Measurements from ENCODE around the gene PDE11A.

- TF ChIP-seq, protein P1, sequence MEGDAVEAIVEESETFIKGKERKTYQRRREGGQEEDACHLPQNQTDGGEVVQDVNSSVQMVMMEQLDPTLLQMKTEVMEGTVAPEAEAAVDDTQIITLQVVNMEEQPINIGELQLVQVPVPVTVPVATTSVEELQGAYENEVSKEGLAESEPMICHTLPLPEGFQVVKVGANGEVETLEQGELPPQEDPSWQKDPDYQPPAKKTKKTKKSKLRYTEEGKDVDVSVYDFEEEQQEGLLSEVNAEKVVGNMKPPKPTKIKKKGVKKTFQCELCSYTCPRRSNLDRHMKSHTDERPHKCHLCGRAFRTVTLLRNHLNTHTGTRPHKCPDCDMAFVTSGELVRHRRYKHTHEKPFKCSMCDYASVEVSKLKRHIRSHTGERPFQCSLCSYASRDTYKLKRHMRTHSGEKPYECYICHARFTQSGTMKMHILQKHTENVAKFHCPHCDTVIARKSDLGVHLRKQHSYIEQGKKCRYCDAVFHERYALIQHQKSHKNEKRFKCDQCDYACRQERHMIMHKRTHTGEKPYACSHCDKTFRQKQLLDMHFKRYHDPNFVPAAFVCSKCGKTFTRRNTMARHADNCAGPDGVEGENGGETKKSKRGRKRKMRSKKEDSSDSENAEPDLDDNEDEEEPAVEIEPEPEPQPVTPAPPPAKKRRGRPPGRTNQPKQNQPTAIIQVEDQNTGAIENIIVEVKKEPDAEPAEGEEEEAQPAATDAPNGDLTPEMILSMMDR (IDR thresholded peaks at IDR 0.05) = no peak
- TF ChIP-seq POLR2A (IDR thresholded peaks at IDR 0.05) = no peak
Measured at GRCh38 chr2:177891533-177891932, 181.0 kb downstream of the PDE11A start.
